K562 (cell line): ENCODE measurements around the gene GMIP. TPM values are rescaled to one million over a fixed set of nuclear protein-coding genes. Genes with fewer than 3 reads are reported as not detected.

Experiments used
- ATAC-seq: fragments of 200-7000 bp; cut with Tn5 transposase; 3 replicates; pipeline ENCODE4 v1.9.1; 2020; ENCODE audit warnings: moderate library complexity
- BruUV-seq: library from RNA; stranded (reverse); fragments of 400-500 nt; replicated peaks from 2 replicates; lab custom pipeline; 2021; lab: Mats Ljungman, UMichigan
- CTCF ChIA-PET: fragments of 300-600 bp; formaldehyde crosslinking; extraction: SDS; loops from one replicate; lab custom pipeline; 2021; ENCODE audit warnings: low intra/inter-chr PET ratio; lab: Yijun Ruan, JAX
- POLR2A ChIA-PET: fragments of 300-600, 350-650 bp; sonication (Branson Sonifier 250); formaldehyde crosslinking; extraction: SDS; loops from one replicate; lab custom pipeline; 2021; ENCODE audit warnings: antibody characterized with exemption, inconsistent platforms; lab: Yijun Ruan, JAX
- DNase-seq, 4 experiments: peaks; one replicate each; pipeline versions ENCODE4 v3.0.0 to v3.0.0-alpha.2; 2011 to 2018; ENCODE audit warnings: low spot score in 3 of 4, mixed read lengths in 3 of 4; ENCODE audit errors: extremely low read depth in 1 of 4
- FAIRE-seq: peaks from 2 replicates; lab custom pipeline; 2011; peaks lifted over from hg19 to GRCh38; lab: Jason Lieb, UNC
- H2AFZ ChIP-seq: 2 replicates; pipeline ENCODE4 v1.6.0; 2011; ENCODE audit warnings: low read depth, low read length, control low read depth, inconsistent platforms
- H3K27ac ChIP-seq: fragments of 200-600 bp; 3 replicates; pipeline ENCODE4 v1.8.0; 2011; ENCODE audit warnings: low read depth, mild to moderate bottlenecking, control low read depth, inconsistent platforms, low read length, moderate library complexity, mixed read lengths; ENCODE audit errors: extremely low read depth
- H3K27me3 ChIP-seq, 2 experiments: fragments of 300-600 bp in 1 of 2; 2 replicates in 1 of 2; 3 replicates in 1 of 2; pipeline versions ENCODE4 v1.6.0 to v1.8.0; 2011; ENCODE audit warnings: inconsistent platforms in 2 of 2, low read length in 2 of 2, mild to moderate bottlenecking in 1 of 2, mixed read lengths in 1 of 2, moderate library complexity in 1 of 2; ENCODE audit not compliant: control insufficient read depth in 2 of 2, insufficient read depth in 2 of 2
- H3K36me3 ChIP-seq: fragments of 300-600 bp; 3 replicates; pipeline ENCODE4 v1.8.0; 2011; ENCODE audit warnings: mild to moderate bottlenecking, low read length, inconsistent platforms; ENCODE audit not compliant: control insufficient read depth, insufficient read depth
- H3K4me1 ChIP-seq, 2 experiments: fragments of 200-600 bp in 1 of 2; replicated peaks in 1 of 2; 2 replicates in 1 of 2; 3 replicates in 1 of 2; pipeline versions ENCODE4 v1.5.1 to v1.8.0; 2011; ENCODE audit warnings: inconsistent platforms in 2 of 2, low read length in 2 of 2, mild to moderate bottlenecking in 1 of 2, mixed read lengths in 1 of 2, moderate library complexity in 1 of 2; ENCODE audit not compliant: control insufficient read depth in 2 of 2, insufficient read depth in 2 of 2
- H3K4me2 ChIP-seq: 2 replicates; pipeline ENCODE4 v1.6.1; 2011; ENCODE audit warnings: low read length, control low read depth, inconsistent platforms, mixed read lengths; ENCODE audit not compliant: insufficient read depth
- H3K4me3 ChIP-seq: fragments of 200-600 bp; sonication (generic), shearing (Covaris generic); 2 replicates; pipeline ENCODE4 v1.5.1; 2016; ENCODE audit warnings: control low read depth, inconsistent platforms
- H3K79me2 ChIP-seq: fragments of 200-600 bp; 3 replicates; pipeline ENCODE4 v1.8.0; 2011; ENCODE audit warnings: low read length, inconsistent platforms; ENCODE audit not compliant: control insufficient read depth, insufficient read depth
- H3K9ac ChIP-seq, 2 experiments: 2 replicates each; pipeline versions ENCODE4 v1.6.0 to v1.6.1; 2011; ENCODE audit warnings: low read depth in 2 of 2, low read length in 2 of 2, control low read depth in 1 of 2, inconsistent platforms in 1 of 2, mild to moderate bottlenecking in 1 of 2, mixed read lengths in 1 of 2; ENCODE audit not compliant: insufficient read depth in 1 of 2
- H3K9me1 ChIP-seq: one replicate; pipeline ENCODE4 v1.6.0; 2011; ENCODE audit warnings: inconsistent platforms, mild to moderate bottlenecking, low read length, moderate library complexity; ENCODE audit not compliant: control insufficient read depth, insufficient read depth
- H3K9me3 ChIP-seq: replicated peaks from 2 replicates; pipeline ENCODE4 v1.5.1; 2011; ENCODE audit warnings: low read depth, low read length, inconsistent platforms; ENCODE audit not compliant: control insufficient read depth, insufficient read depth
- H4K20me1 ChIP-seq: replicated peaks from 2 replicates; pipeline ENCODE4 v1.6.1; 2011; ENCODE audit warnings: low read length, inconsistent platforms, mixed read lengths; ENCODE audit not compliant: control insufficient read depth, insufficient read depth
- CHCHD3 ChIP-seq: fragments of 250-450 bp; sonication (Bioruptor Pico); IDR thresholded peaks from 2 replicates; pipeline ENCODE4 v2.1.2; 2022; ENCODE audit warnings: mild to moderate bottlenecking
- CREBBP ChIP-seq: IDR thresholded peaks from one replicate; pipeline ENCODE4 v1.6.1; 2012; ENCODE audit warnings: low read depth, mild to moderate bottlenecking, control low read depth, inconsistent platforms, low read length
- EWSR1 ChIP-seq: fragments of 450-650 bp; IDR thresholded peaks from 2 replicates; pipeline ENCODE4 v1.6.1; 2018; ENCODE audit warnings: borderline replicate concordance, mild to moderate bottlenecking, low read depth, moderate library complexity; ENCODE audit not compliant: partially characterized antibody
- FOXK2 ChIP-seq, 2 experiments: fragments of 450-650 bp; IDR thresholded peaks in 1 of 2; conservative IDR thresholded peaks in 1 of 2; 2 replicates each; pipeline ENCODE4 v1.6.1; 2016; ENCODE audit warnings: low read depth in 2 of 2, mild to moderate bottlenecking in 1 of 2
- KDM4B ChIP-seq, 2 experiments: fragments of 450-650 bp in 1 of 2; sonication (generic) in 1 of 2; IDR thresholded peaks; 2 replicates each; pipeline ENCODE4 v1.6.1; 2016 to 2017; ENCODE audit warnings: borderline replicate concordance in 2 of 2, antibody characterized with exemption in 1 of 2, low read depth in 1 of 2, mild to moderate bottlenecking in 1 of 2
- MYNN ChIP-seq, 2 experiments: sonication (generic); formaldehyde crosslinking in 1 of 2; IDR thresholded peaks; 2 replicates each; pipeline versions ENCODE4 v1.5.0 to v1.6.1; 2016 to 2020; ENCODE audit warnings: antibody characterized with exemption in 1 of 2, missing genetic modification reagents in 1 of 2
- PHTF2 ChIP-seq: fragments of 250-450 bp; sonication (Bioruptor Pico); IDR thresholded peaks from 2 replicates; pipeline ENCODE4 v1.5.0; 2021; ENCODE audit warnings: mild to moderate bottlenecking
- PTTG1 ChIP-seq: fragments of 450-650 bp; IDR thresholded peaks from 2 replicates; pipeline ENCODE4 v1.6.1; 2016; ENCODE audit warnings: low read depth, mild to moderate bottlenecking, missing genetic modification characterization, missing compliant biosample characterization
- TBP ChIP-seq: optimal IDR thresholded peaks from 2 replicates; pipeline ENCODE3; 2011; ENCODE audit warnings: low read depth, low read length, improper control_type of control experiment
- ZKSCAN8 ChIP-seq: fragments of 200-800 bp; sonication (Bioruptor generic); IDR thresholded peaks from 2 replicates; pipeline ENCODE4 v1.6.1; 2016; ENCODE audit warnings: missing genetic modification characterization, missing compliant biosample characterization
- ZNF431 ChIP-seq: sonication (generic); formaldehyde crosslinking; IDR thresholded peaks from 2 replicates; pipeline ENCODE4 v1.8.0; 2022; ENCODE audit warnings: mild to moderate bottlenecking, missing genetic modification reagents
- ZNF445 ChIP-seq: fragments of 250-450 bp; sonication (Bioruptor Pico); IDR thresholded peaks from 2 replicates; pipeline ENCODE4 v1.4.0; 2020; ENCODE audit warnings: low read depth, mild to moderate bottlenecking, moderate library complexity
- ZNF766 ChIP-seq: fragments of 200-800 bp; sonication (Bioruptor generic); conservative IDR thresholded peaks from 2 replicates; pipeline ENCODE4 v1.6.1; 2016; ENCODE audit warnings: missing genetic modification characterization, missing compliant biosample characterization
- WGBS: fragments of 100-300 bp; shearing (Covaris generic); methylation state at CpG from one replicate; pipeline ENCODE4 v1.1.6; 2016; ENCODE audit warnings: low coverage, mixed read lengths; ENCODE audit not compliant: insufficient coverage; ENCODE audit errors: missing lambda C conversion rate; 5-methylcytosine and 5-hydroxymethylcytosine counted together
- in situ Hi-C: fragments of 300-500 bp; cut with MboI; formaldehyde crosslinking; loops from 4 replicates; pipeline ENCODE4 v1.15.0; 2018; ENCODE audit warnings: inconsistent platforms, mixed read lengths
- intact Hi-C: fragments of 100-400 bp; cut with micrococcal nuclease; formaldehyde crosslinking; loops from 2 replicates; pipeline ENCODE4 v1.14.2; 2022
- polyA plus RNA-seq, 8 experiments: library from polyadenylated mRNA; depleted of rRNA in 4 of 8; stranded (reverse) in 5 of 8; unstranded in 3 of 8; fragments of >200 nt; fragmentation: Nextera tagmentation in 2 of 8; fragmentation: Illumina TruSeq in 1 of 8; extraction: Ambion mirVana in 2 of 8; extraction: Trizol in 1 of 8; gene quantifications; 2 replicates each; pipeline versions ENCODE4 v1.2.1 to v1.2.3, GENCODE V29; 2011 to 2014; ENCODE audit warnings: inconsistent platforms in 1 of 8, missing spikeins in 1 of 8
- total RNA-seq, 7 experiments: library from RNA; depleted of rRNA in 6 of 7; stranded (reverse); fragments of >200 nt in 6 of 7; fragmentation: Illumina TruSeq in 2 of 7; extraction: Trizol in 2 of 7; gene quantifications; 2 replicates each; pipeline versions ENCODE4 v1.2.1 to v1.2.3, GENCODE V29; 2011 to 2021; ENCODE audit warnings: low replicate concordance in 1 of 7
- TF ChIP-seq, protein P1 (sequence below): fragments of 450-650 bp; formaldehyde crosslinking; IDR thresholded peaks from 2 replicates; pipeline ENCODE4 v1.4.0; 2020; ENCODE audit warnings: mild to moderate bottlenecking, moderate library complexity
- TF ChIP-seq, protein P2 (sequence below), 2 experiments: fragments of 200-800 bp in 1 of 2; sonication (Bioruptor generic) in 1 of 2; sonication (generic) in 1 of 2; formaldehyde crosslinking in 1 of 2; IDR thresholded peaks in 1 of 2; conservative IDR thresholded peaks in 1 of 2; 2 replicates each; pipeline versions ENCODE4 v1.5.0 to v1.6.1; 2016 to 2020; ENCODE audit warnings: missing compliant biosample characterization in 1 of 2, missing genetic modification characterization in 1 of 2, missing genetic modification reagents in 1 of 2
- TF ChIP-seq, protein P3 (sequence below): sonication (generic); IDR thresholded peaks from 2 replicates; pipeline ENCODE4 v1.6.1; 2016

The GMIP gene
- total and polyA plus RNA-seq, 9 of the 15 experiments (the other 6 are each of a cell fraction or from before 2014, with no cell fraction given) = 0.14 to 15.8 (median 3.2) TPM

DNA sequence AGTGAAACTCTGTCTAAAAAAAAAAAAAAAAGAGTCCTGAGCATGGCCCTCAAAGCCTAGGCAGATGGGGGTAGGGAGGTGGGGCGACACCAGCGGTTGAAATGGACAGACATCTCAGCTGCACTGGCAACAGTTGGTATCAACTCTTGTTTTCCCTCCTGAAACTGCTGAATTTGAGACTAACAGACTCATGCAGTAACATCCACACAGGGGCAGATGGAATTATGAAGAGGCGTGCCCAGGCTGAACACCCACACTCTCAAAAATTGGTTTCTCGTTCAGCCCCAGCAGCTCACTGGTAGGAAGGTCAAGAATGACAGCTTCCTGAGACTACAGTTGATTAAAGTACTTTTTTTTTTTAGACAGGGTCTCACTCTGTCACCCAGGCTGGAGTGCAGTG is 49.1 kb downstream of the GMIP start:
- ATAC-seq (no peak), DNase-seq (no peak), FAIRE-seq (no peak)
- H3K9me3 ChIP-seq = no peaks in the 10 kb centered on the region
- BruUV-seq = no TSS peak
- no peaks in the 10 kb centered on the region for H3K9me1 ChIP-seq
- no peak overlapping the region for H3K4me3 ChIP-seq
- no peak overlapping the region for H3K4me2 ChIP-seq
- H2AFZ ChIP-seq = no peak overlapping the region
- intact Hi-C loops = no loop called here
- peaks cover 0 to 10% of the 10 kb centered on the region in 2 experiments; a peak in 3 of 5 replicates for H3K4me1 ChIP-seq
- in situ Hi-C loops = no loop called here
- TF ChIP-seq, protein P1, sequence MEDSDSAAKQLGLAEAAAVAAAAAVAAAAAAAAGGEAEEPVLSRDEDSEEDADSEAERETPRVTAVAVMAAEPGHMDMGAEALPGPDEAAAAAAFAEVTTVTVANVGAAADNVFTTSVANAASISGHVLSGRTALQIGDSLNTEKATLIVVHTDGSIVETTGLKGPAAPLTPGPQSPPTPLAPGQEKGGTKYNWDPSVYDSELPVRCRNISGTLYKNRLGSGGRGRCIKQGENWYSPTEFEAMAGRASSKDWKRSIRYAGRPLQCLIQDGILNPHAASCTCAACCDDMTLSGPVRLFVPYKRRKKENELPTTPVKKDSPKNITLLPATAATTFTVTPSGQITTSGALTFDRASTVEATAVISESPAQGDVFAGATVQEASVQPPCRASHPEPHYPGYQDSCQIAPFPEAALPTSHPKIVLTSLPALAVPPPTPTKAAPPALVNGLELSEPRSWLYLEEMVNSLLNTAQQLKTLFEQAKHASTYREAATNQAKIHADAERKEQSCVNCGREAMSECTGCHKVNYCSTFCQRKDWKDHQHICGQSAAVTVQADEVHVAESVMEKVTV (CRISPR knock-in tag) = no peak
- no peak for TF ChIP-seq PTTG1
- TF ChIP-seq CHCHD3 (CRISPR knock-in tag) = no peak
- no peak for TF ChIP-seq FOXK2 (conservative IDR thresholded peaks at IDR 0.05 in 1 of 2, IDR thresholded peaks at IDR 0.05 in 1 of 2; ENCODE audit: low read depth in 2 of 2)
- no peak for TF ChIP-seq TBP
- no peak for TF ChIP-seq CREBBP
- TF ChIP-seq, protein P2, sequence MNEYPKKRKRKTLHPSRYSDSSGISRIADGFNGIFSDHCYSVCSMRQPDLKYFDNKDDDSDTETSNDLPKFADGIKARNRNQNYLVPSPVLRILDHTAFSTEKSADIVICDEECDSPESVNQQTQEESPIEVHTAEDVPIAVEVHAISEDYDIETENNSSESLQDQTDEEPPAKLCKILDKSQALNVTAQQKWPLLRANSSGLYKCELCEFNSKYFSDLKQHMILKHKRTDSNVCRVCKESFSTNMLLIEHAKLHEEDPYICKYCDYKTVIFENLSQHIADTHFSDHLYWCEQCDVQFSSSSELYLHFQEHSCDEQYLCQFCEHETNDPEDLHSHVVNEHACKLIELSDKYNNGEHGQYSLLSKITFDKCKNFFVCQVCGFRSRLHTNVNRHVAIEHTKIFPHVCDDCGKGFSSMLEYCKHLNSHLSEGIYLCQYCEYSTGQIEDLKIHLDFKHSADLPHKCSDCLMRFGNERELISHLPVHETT (CRISPR knock-in tag; conservative IDR thresholded peaks at IDR 0.05 in 1 of 2, IDR thresholded peaks at IDR 0.05 in 1 of 2) = no peak
- no peak for TF ChIP-seq ZNF445 (CRISPR knock-in tag)
- TF ChIP-seq ZNF431 (CRISPR knock-in tag) = no peak
- no peak for TF ChIP-seq EWSR1
- no peak for TF ChIP-seq KDM4B (IDR thresholded peaks at IDR 0.05; ENCODE audit: borderline replicate concordance in 2 of 2, low read depth in 1 of 2)
- no peak for TF ChIP-seq MYNN (IDR thresholded peaks at IDR 0.05)
- no peak for TF ChIP-seq MYNN (CRISPR knock-in tag; IDR thresholded peaks at IDR 0.05)
- TF ChIP-seq PHTF2 (CRISPR knock-in tag) = no peak
- no peak for TF ChIP-seq ZNF766 (CRISPR knock-in tag)
- TF ChIP-seq, protein P3, sequence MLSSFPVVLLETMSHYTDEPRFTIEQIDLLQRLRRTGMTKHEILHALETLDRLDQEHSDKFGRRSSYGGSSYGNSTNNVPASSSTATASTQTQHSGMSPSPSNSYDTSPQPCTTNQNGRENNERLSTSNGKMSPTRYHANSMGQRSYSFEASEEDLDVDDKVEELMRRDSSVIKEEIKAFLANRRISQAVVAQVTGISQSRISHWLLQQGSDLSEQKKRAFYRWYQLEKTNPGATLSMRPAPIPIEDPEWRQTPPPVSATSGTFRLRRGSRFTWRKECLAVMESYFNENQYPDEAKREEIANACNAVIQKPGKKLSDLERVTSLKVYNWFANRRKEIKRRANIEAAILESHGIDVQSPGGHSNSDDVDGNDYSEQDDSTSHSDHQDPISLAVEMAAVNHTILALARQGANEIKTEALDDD = no peak
- TF ChIP-seq ZKSCAN8 = no peak
- ChIA-PET POLR2A (no interaction called here), CTCF (no interaction called here)
- no peaks in the 10 kb centered on the region for H4K20me1 ChIP-seq
- H3K9ac ChIP-seq = no peak overlapping the region
- H3K79me2 ChIP-seq = no peaks in the 10 kb centered on the region
- no peaks in the 10 kb centered on the region for H3K36me3 ChIP-seq
- 63% methylated on average over 3 of the region's 4 CpGs for WGBS
- no peaks in the 10 kb centered on the region for H3K27me3 ChIP-seq
- H3K27ac ChIP-seq = no peak overlapping the region
